Activated CD4-positive, alpha-beta T cell treated with anti-CD3 and anti-CD28 coated beads, Interleukin-2, amount 10 ng/mL, durations not matched to agents 24 days and 14 days (primary cell): ENCODE results near the gene TXNIP. TPM values are rescaled to one million over a fixed set of nuclear protein-coding genes. Genes with fewer than 3 reads are reported as not detected.

Experiments used
- DNase-seq: peaks from one replicate; pipeline ENCODE4 v3.0.0; 2022
- H3K27ac Mint-ChIP-seq: one replicate; pipeline ENCODE4 v1.8.0; 2022; ENCODE audit warnings: mild to moderate bottlenecking, mixed read lengths
- H3K27me3 Mint-ChIP-seq: one replicate; pipeline ENCODE4 v1.8.0; 2022; ENCODE audit warnings: mixed read lengths
- H3K36me3 Mint-ChIP-seq: one replicate; pipeline ENCODE4 v1.8.0; 2022; ENCODE audit warnings: low read depth, mild to moderate bottlenecking, mixed read lengths
- H3K4me1 Mint-ChIP-seq: one replicate; pipeline ENCODE4 v1.8.0; 2021; ENCODE audit warnings: mixed read lengths
- H3K4me3 Mint-ChIP-seq: one replicate; pipeline ENCODE4 v1.8.0; 2022; ENCODE audit warnings: mild to moderate bottlenecking, moderate library complexity, mixed read lengths
- H3K9me3 Mint-ChIP-seq: one replicate; pipeline ENCODE4 v1.8.0; 2021; ENCODE audit warnings: mixed read lengths
- intact Hi-C: fragments of 100-400 bp; cut with micrococcal nuclease; formaldehyde crosslinking; loops from one replicate; pipeline ENCODE4 v1.15.1; 2023
- total RNA-seq: library from RNA; stranded (reverse); gene quantifications from 2 replicates; pipeline ENCODE4 v1.2.3, GENCODE V29; 2022

The TXNIP gene
- total RNA-seq, 1 donor from 2014 or later = 85.2 TPM

DNA sequence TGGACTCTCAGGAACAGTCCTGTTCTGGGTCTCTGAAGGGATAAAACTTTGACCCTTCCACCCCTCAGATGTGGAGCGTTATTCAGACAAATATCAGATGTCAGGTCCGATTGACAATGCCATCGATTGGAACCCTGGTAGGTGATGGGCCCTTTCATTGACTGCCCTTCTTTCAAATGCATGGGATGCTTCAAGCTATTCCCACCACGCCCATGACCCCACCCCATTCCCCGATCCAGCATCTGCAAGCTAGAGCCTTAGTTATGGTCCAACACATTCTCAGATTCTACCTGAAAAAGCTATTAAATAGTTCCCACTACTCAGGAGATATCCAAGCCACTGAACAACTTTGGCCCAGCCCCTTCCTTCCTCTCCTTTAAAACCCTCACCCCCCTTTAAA, 19.4 kb downstream of the TXNIP start:
- intact Hi-C loops = loop anchor here (1.0 to 5.0 kb wide), 2 partner anchors 30 to 50 kb away; partner anchors contain the start of gene RBM8A
- Mint-ChIP-seq H3K4me1 (peaks cover 7% of the 10 kb centered on the region), H3K27me3 (no peaks in the 10 kb centered on the region), H3K4me3 (no peak overlapping the region), H3K27ac (no peak overlapping the region), H3K36me3 (no peaks in the 10 kb centered on the region), H3K9me3 (no peaks in the 10 kb centered on the region)
- DNase-seq = no peak

DNA sequence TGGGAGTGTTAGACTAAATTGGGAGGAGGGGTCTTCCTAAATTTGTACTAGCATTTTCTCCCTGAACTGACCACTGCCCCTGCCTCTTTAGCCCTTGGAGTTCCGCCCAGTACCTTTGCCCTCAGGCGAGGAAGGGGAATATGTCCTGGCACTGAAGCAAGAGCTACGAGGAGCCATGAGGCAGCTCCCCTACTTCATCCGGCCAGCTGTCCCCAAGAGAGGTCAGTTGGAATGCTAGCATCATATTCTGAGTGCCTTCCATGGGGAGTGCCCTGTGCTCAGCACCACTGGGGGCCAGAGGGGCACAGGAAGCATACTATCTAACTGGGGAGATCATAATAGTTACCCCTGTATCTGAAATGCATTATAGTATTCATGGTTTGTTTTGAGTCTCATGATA, 21.2 kb downstream of the TXNIP start:
- no peaks in the 10 kb centered on the region for H3K9me3 Mint-ChIP-seq
- no peak for DNase-seq
- no peak overlapping the region for H3K27ac Mint-ChIP-seq
- no peaks in the 10 kb centered on the region for H3K36me3 Mint-ChIP-seq
- H3K4me3 Mint-ChIP-seq = no peak overlapping the region
- no peaks in the 10 kb centered on the region for H3K27me3 Mint-ChIP-seq
- intact Hi-C loops = loop anchor here (5.0 kb wide), 1 partner anchor 48 kb away; the partner anchor contains the start of gene RBM8A
- H3K4me1 Mint-ChIP-seq = peaks cover 7% of the 10 kb centered on the region

- H3K36me3 Mint-ChIP-seq = no peaks in the 10 kb centered on the region
- DNase-seq = no peak
- H3K4me3 Mint-ChIP-seq = no peak overlapping the region
- H3K27me3 Mint-ChIP-seq = no peaks in the 10 kb centered on the region
- no peak overlapping the region for H3K27ac Mint-ChIP-seq
- intact Hi-C loops = loop anchor here (5.0 kb wide), 1 partner anchor 47 kb away; the partner anchor contains the start of gene RBM8A
- H3K9me3 Mint-ChIP-seq = no peaks in the 10 kb centered on the region
- H3K4me1 Mint-ChIP-seq = peaks cover 7% of the 10 kb centered on the region
Observed at GRCh38 chr1:145974721-145975120, 21.7 kb downstream of the TXNIP start.

DNA sequence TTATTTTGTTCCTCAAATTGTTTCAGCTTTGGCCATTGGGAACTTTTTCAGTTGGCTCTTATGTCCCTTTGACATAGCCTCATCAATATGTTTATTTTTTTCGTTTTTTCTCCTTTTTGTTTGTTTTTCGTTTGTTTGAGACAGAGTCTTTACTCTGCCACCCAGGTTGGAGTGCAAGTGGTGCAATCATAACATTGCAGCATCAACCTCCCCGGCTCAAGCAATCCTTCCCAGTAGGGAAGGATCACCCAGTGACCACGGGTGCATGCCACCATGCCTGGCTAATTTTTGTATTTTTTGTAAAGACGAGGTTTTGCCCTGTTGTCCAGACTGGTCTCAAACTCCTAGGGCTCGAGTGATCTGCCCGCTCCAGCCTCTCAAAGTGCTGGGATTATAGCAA, 23.8 kb downstream of the TXNIP start:
- Mint-ChIP-seq H3K9me3 (no peaks in the 10 kb centered on the region), H3K4me3 (no peak overlapping the region), H3K27ac (no peak overlapping the region), H3K36me3 (peaks cover 5% of the 10 kb centered on the region), H3K27me3 (no peaks in the 10 kb centered on the region), H3K4me1 (peaks cover 7% of the 10 kb centered on the region)
- no peak for DNase-seq
- intact Hi-C loops = no loop called here

DNA sequence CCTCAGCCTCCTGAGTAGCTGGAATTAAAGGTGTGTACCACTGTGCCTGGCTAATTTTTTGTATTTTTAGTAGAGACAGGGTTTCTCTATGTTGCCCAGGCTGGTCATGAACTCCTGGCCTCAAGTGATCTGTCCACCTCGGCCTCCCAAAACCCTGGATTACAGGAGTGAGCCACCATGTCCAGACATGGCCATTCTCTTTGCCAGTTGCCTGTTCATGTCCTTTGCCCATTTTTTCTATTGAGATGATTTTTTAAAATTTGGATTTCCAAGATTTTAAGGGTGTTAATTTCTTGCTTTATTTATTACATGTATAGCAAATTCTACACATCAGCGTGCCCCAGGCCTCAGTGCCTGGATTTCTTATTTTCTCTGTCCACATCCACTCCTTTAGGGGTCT, 29.1 kb downstream of the TXNIP start:
- peaks cover 19% of the 10 kb centered on the region for H3K4me1 Mint-ChIP-seq
- no peaks in the 10 kb centered on the region for H3K9me3 Mint-ChIP-seq
- intact Hi-C loops = no loop called here
- peaks cover 8% of the 10 kb centered on the region for H3K36me3 Mint-ChIP-seq
- DNase-seq = no peak
- no peaks in the 10 kb centered on the region for H3K27me3 Mint-ChIP-seq
- no peak overlapping the region for H3K27ac Mint-ChIP-seq
- no peak overlapping the region for H3K4me3 Mint-ChIP-seq

- Mint-ChIP-seq H3K9me3 (no peaks in the 10 kb centered on the region), H3K4me1 (peaks cover 32% of the 10 kb centered on the region), H3K27ac (peak overlapping the region; percentile 93), H3K27me3 (no peaks in the 10 kb centered on the region), H3K4me3 (peak overlapping the region; percentile 98), H3K36me3 (peaks cover 11% of the 10 kb centered on the region)
- no peak for DNase-seq
- intact Hi-C loops = loop anchor here (2.0 kb wide), 1 partner anchor 74 kb away; no protein-coding TSS in a partner anchor
Observed at GRCh38 chr1:145965119-145965744, 31.1 kb downstream of the TXNIP start.

GRCh38 chr1:145964328-145965118, 31.9 kb downstream of the TXNIP start, which contains the start of the genes ANKRD34A and POLR3GL:
ANKRD34A (minus strand) TSS chr1:145964575; CDS start chr1:145961759, 2,816 bp downstream.
POLR3GL (plus strand) TSS chr1:145964690; CDS start chr1:145974866, 10,176 bp downstream.
- peak within 1 kb of the TSS; percentile 98 for H3K4me3 Mint-ChIP-seq
- no peaks in the 10 kb centered on the region for H3K9me3 Mint-ChIP-seq
- H3K27me3 Mint-ChIP-seq = no peaks in the 10 kb centered on the region
- H3K4me1 Mint-ChIP-seq = peaks cover 34% of the 10 kb centered on the region
- intact Hi-C loops = loop anchor here (1.0 to 5.0 kb wide), 6 partner anchors 14 to 105 kb away; partner anchors contain the start of genes PIAS3, RBM8A and TXNIP
- peaks cover 11% of the 10 kb centered on the region for H3K36me3 Mint-ChIP-seq
- DNase-seq = peak; percentile 98
- peak within 1 kb of the TSS; percentile 93 for H3K27ac Mint-ChIP-seq

- peaks cover 9% of the 10 kb centered on the region for H3K36me3 Mint-ChIP-seq
- no peak for DNase-seq
- H3K9me3 Mint-ChIP-seq = no peaks in the 10 kb centered on the region
- intact Hi-C loops = loop anchor here (1.0 to 5.0 kb wide), 6 partner anchors 15 to 104 kb away; partner anchors contain the start of genes PIAS3, RBM8A and TXNIP
- H3K27me3 Mint-ChIP-seq = no peaks in the 10 kb centered on the region
- peaks cover 44% of the 10 kb centered on the region for H3K4me1 Mint-ChIP-seq
- peak overlapping the region; percentile 98 for H3K4me3 Mint-ChIP-seq
- H3K27ac Mint-ChIP-seq = peak overlapping the region; percentile 93
Observed at GRCh38 chr1:145963265-145964019, 32.9 kb downstream of the TXNIP start.

DNA sequence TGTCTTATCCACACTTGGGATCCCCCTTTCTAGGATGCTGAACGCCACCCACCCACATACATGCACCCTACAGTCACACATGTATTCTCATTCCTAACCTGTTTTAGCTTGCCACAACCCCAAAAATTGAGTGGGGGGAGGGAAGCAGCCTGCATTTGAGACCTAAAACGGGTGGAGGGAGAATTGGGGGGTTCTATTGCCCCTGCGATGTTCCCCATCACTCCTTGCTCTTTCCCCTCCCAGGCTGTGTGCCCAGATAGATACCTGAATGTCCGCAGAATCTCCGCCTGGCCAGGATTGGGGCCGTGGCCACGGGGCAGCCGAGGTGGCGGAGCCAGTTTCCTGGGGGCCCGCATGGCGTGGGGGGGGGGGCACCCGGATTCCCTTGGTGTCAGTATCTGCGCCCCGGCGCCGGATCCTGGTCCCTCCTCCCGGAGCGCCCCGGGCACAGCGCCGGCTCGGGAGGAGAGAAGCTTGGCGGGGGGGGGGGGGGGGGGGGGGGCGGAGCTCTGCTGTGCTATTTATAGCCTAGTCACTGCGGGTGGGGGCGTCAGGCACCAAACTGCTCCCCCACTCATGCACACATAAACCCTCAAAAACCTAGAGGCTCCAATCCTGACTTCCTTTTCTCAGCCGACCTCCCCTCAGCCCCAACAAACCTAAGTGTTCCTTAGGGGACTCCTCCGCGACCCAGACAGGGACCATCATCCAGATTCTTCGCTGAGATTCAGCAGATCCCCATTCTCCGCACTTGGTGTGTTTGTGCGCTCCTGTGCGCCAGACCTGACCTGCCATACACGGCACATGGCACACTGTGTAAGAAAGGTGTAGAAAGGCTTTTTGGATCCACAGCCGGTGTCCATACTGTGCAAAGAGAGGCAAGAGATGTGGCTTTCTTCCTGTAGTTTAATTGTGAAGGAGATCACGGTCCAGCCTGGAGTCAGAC, 33.9 kb downstream of the TXNIP start:
- peaks cover 49% of the 10 kb centered on the region for H3K4me1 Mint-ChIP-seq
- H3K9me3 Mint-ChIP-seq = no peaks in the 10 kb centered on the region
- H3K27ac Mint-ChIP-seq = peak overlapping the region; percentile 93
- peaks cover 4% of the 10 kb centered on the region for H3K36me3 Mint-ChIP-seq
- H3K4me3 Mint-ChIP-seq = peak overlapping the region; percentile 98
- peak; percentile 76 for DNase-seq
- intact Hi-C loops = loop anchor here (5.0 kb wide), 1 partner anchor 90 kb away; no protein-coding TSS in a partner anchor
- H3K27me3 Mint-ChIP-seq = no peaks in the 10 kb centered on the region

- peak overlapping the region; percentile 74 for H3K27ac Mint-ChIP-seq
- H3K36me3 Mint-ChIP-seq = peaks cover 2% of the 10 kb centered on the region
- intact Hi-C loops = loop anchor here (5.0 kb wide), 1 partner anchor 91 kb away; no protein-coding TSS in a partner anchor
Observed at GRCh38 chr1:145961425-145962156, 34.8 kb downstream of the TXNIP start.

GRCh38 chr1:145961109-145961424, 35.3 kb downstream of the TXNIP start:
- peak; percentile 68 for DNase-seq
- H3K27ac Mint-ChIP-seq = peak overlapping the region; percentile 60
- H3K27me3 Mint-ChIP-seq = no peaks in the 10 kb centered on the region
- peaks cover 2% of the 10 kb centered on the region for H3K36me3 Mint-ChIP-seq
- H3K4me1 Mint-ChIP-seq = peaks cover 55% of the 10 kb centered on the region
- intact Hi-C loops = loop anchor here (5.0 kb wide), 1 partner anchor 91 kb away; no protein-coding TSS in a partner anchor
- H3K9me3 Mint-ChIP-seq = no peaks in the 10 kb centered on the region
- H3K4me3 Mint-ChIP-seq = peak overlapping the region; percentile 98

More at GRCh38 chr1:145961425-145962156, 34.8 kb downstream of the TXNIP start:
- H3K9me3 Mint-ChIP-seq = no peaks in the 10 kb centered on the region
- H3K4me3 Mint-ChIP-seq = peak overlapping the region; percentile 98
- no peaks in the 10 kb centered on the region for H3K27me3 Mint-ChIP-seq
- peaks cover 53% of the 10 kb centered on the region for H3K4me1 Mint-ChIP-seq
- DNase-seq = peak; percentile 84
